ENCODE results near the gene CGB3. TPM values are rescaled to one million over a fixed set of nuclear protein-coding genes. Genes with fewer than 3 reads are reported as not detected.

Gene CGB3
- polyA plus RNA-seq, 1 of the 3 experiments (the other 2 are of a cell fraction), result 0.10 TPM

DNA sequence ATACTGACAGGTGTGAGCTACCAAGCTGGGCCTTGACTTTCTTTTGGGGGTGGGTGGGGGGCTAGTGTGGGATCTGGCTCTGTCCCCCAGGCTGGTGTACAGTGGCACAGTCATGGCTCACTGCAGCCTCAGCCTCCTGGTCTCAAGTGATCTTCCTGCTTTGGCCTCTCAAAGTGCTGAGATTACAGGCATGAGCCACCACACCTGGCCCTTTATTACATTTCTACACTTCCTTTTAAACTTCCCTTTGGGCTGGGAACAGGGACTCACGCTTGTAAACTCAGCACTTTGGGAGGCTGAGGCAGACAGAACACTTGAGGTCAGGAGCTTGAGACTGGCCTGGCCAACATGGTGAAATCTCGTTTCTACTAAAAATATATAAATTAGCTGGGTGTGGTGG is 47.1 kb downstream of the CGB3 start:
- Histone ChIP-seq H3K4me2 (no peak overlapping the region), H3K4me3 (ENCODE audit: low read depth in 2 of 2, low read length in 1 of 2) (no peak overlapping the region), H3K4me1 (ENCODE audit: control insufficient read depth in 1 of 2, insufficient read depth in 2 of 2, low read depth in 1 of 2, low read length in 1 of 2) (no peaks in the 10 kb centered on the region), H3K36me3 (replicated peaks in 1 of 2; ENCODE audit: control insufficient read depth in 1 of 2, insufficient read depth in 2 of 2, low read length in 1 of 2) (peaks cover 8 to 36% of the 10 kb centered on the region in 2 experiments), H4K20me1 (ENCODE audit: insufficient read depth) (no peaks in the 10 kb centered on the region), H3K9me3 (no peaks in the 10 kb centered on the region), H3K9ac (no peak overlapping the region), H3F3A (replicated peaks; ENCODE audit: insufficient read depth) (peaks cover 17% of the 10 kb centered on the region), H3K9me2 (no peaks in the 10 kb centered on the region), H3K27me3 (ENCODE audit: insufficient read depth) (no peaks in the 10 kb centered on the region), H3K79me2 (ENCODE audit: insufficient read depth) (no peaks in the 10 kb centered on the region), H3K27ac (ENCODE audit: low read depth in 2 of 2, low read length in 1 of 2) (no peak overlapping the region), H2AFZ (ENCODE audit: low read depth) (no peak overlapping the region)
- DNase-seq, result no peak
- TF ChIP-seq RCOR1 (IDR thresholded peaks at IDR 0.05; ENCODE audit: low read length), result no peak
- no peak for TF ChIP-seq RAD21 (IDR thresholded peaks at IDR 0.05; ENCODE audit: low read length)
- TF ChIP-seq, protein P1, sequence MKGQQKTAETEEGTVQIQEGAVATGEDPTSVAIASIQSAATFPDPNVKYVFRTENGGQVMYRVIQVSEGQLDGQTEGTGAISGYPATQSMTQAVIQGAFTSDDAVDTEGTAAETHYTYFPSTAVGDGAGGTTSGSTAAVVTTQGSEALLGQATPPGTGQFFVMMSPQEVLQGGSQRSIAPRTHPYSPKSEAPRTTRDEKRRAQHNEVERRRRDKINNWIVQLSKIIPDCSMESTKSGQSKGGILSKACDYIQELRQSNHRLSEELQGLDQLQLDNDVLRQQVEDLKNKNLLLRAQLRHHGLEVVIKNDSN (IDR thresholded peaks at IDR 0.05; ENCODE audit: borderline replicate concordance, low read depth), result no peak
- TF ChIP-seq, protein P2, sequence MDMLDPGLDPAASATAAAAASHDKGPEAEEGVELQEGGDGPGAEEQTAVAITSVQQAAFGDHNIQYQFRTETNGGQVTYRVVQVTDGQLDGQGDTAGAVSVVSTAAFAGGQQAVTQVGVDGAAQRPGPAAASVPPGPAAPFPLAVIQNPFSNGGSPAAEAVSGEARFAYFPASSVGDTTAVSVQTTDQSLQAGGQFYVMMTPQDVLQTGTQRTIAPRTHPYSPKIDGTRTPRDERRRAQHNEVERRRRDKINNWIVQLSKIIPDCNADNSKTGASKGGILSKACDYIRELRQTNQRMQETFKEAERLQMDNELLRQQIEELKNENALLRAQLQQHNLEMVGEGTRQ (IDR thresholded peaks at IDR 0.05; ENCODE audit: borderline replicate concordance, low read depth, low read length), result no peak
- no peak for TF ChIP-seq MAX (IDR thresholded peaks at IDR 0.05; ENCODE audit: low read depth)
- TF ChIP-seq POLR2AphosphoS5 (IDR thresholded peaks at IDR 0.05; ENCODE audit: low read depth, low read length), result no peak
- no peak for TF ChIP-seq PBX3 (IDR thresholded peaks at IDR 0.05)
- TF ChIP-seq JUND (IDR thresholded peaks at IDR 0.05), result no peak
- no peak for TF ChIP-seq NRF1 (IDR thresholded peaks at IDR 0.05; ENCODE audit: low read depth, low read length)
- no peak for TF ChIP-seq SMC3 (IDR thresholded peaks at IDR 0.05; ENCODE audit: low read depth, low read length)
- TF ChIP-seq YY1 (IDR thresholded peaks at IDR 0.05; ENCODE audit: low read depth), result no peak
- no peak for TF ChIP-seq FOXJ3 (CRISPR knock-in tag; IDR thresholded peaks at IDR 0.05)
- POLR2A ChIA-PET, result interaction anchor here (0.6 to 0.9 kb wide), 2 partner anchors 11 to 83 kb away, joined by 3 read pairs; no protein-coding TSS in a partner anchor
- 92% methylated on average over 2 of the region's 2 CpGs for WGBS (ENCODE audit: low lambda C conversion rate)
- CTCF ChIA-PET, result interaction anchor here (1.0 to 4.5 kb wide), 7 partner anchors 9 to 189 kb away, joined by 3 to 27 read pairs (median 4); partner anchors contain the start of genes GYS1 and RUVBL2

DNA sequence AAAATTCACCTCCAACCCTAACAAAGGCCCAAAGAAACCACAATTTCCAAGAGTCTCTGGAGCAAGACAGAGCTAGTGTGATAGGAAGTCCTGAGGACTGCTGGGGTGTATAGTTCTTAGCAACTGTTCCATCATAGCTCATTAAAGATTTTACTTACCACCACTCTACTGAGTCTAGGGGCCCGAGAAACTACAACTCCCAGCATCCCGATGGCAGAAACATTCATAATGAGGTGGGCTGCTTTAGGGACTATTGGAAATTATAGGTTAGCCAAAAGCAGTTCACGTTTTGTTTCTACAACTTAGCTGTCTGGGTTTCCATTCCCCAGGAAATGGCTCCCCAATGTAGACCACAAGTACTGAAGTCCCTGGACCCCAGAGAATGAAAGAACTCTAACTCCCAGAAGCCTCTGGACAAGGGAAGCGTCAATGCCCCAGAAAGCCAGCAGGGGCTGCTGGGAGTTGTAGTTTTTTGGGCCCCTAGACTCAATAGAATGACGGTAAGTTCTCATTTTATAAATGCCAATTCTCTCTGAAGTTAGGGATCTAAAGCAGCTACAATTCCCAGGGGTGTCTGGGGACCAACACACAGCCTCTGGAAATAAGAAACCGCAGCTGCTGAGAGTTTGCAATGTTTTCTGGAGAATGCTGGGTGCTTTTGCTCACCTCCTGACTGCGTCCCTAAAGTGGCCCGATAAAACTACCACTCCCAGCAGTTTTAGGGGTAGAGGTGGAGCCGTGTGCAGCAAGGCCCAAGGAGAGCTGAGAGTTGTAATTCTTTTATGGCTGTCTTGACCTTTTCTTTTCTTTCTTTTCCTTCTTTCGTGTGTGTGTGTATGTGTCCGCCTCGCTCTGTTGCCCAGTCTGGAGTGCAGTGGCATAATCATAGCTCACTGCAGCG is 47.9 kb downstream of the CGB3 start:
- Histone ChIP-seq H3K27ac (ENCODE audit: low read depth in 2 of 2, low read length in 1 of 2) (no peak overlapping the region), H3K36me3 (replicated peaks in 1 of 2; ENCODE audit: control insufficient read depth in 1 of 2, insufficient read depth in 2 of 2, low read length in 1 of 2) (peaks cover 8 to 33% of the 10 kb centered on the region in 2 experiments), H3F3A (replicated peaks; ENCODE audit: insufficient read depth) (peaks cover 21% of the 10 kb centered on the region), H2AFZ (ENCODE audit: low read depth) (no peak overlapping the region), H3K79me2 (ENCODE audit: insufficient read depth) (no peaks in the 10 kb centered on the region), H3K27me3 (ENCODE audit: insufficient read depth) (no peaks in the 10 kb centered on the region), H3K4me2 (no peak overlapping the region), H3K9me3 (no peaks in the 10 kb centered on the region), H3K4me1 (ENCODE audit: control insufficient read depth in 1 of 2, insufficient read depth in 2 of 2, low read depth in 1 of 2, low read length in 1 of 2) (no peaks in the 10 kb centered on the region), H3K9ac (no peak overlapping the region), H3K4me3 (ENCODE audit: low read depth in 2 of 2, low read length in 1 of 2) (no peak overlapping the region), H4K20me1 (ENCODE audit: insufficient read depth) (no peaks in the 10 kb centered on the region), H3K9me2 (no peaks in the 10 kb centered on the region)
- 89% methylated on average over 11 of the region's 13 CpGs for WGBS (ENCODE audit: low lambda C conversion rate)
- DNase-seq, result peak; percentile 72
- POLR2A ChIA-PET, result interaction anchor here (0.9 kb wide), 1 partner anchor 10 kb away, joined by 3 read pairs; no protein-coding TSS in a partner anchor
- CTCF ChIA-PET, result interaction anchor here (1.0 to 4.5 kb wide), 5 partner anchors 8 to 188 kb away, joined by 3 to 27 read pairs (median 4); partner anchors contain the start of genes GYS1 and RUVBL2
- TF ChIP-seq RFX5 (IDR thresholded peaks at IDR 0.05; ENCODE audit: low read length) (no peak), REST (IDR thresholded peaks at IDR 0.05; ENCODE audit: low read depth, low read length) (no peak), TAF1 (IDR thresholded peaks at IDR 0.05; ENCODE audit: borderline replicate concordance, low read depth, low read length) (no peak), ELF1 (IDR thresholded peaks at IDR 0.05) (peak; percentile 61; the same call in 1 of the 2 replicates), IRF3 (IDR thresholded peaks at IDR 0.05; ENCODE audit: low read depth, low read length) (no peak), GABPA (IDR thresholded peaks at IDR 0.05; ENCODE audit: low read depth) (peak; percentile 65), NFIC (IDR thresholded peaks at IDR 0.05; ENCODE audit: borderline replicate concordance) (no peak), TCF12 (IDR thresholded peaks at IDR 0.05) (no peak), FOXJ3 (CRISPR knock-in tag; IDR thresholded peaks at IDR 0.05) (no peak)
